HEK293 (cell line): ENCODE data around the gene ZNF189.

Experiments
- KLF16 ChIP-seq: fragments of 450-650 bp; formaldehyde crosslinking; IDR thresholded peaks from 2 replicates; pipeline ENCODE4 v1.5.1; 2017; ENCODE audit warnings: missing biosample characterization, missing genetic modification characterization
- TCF7L2 ChIP-seq: IDR thresholded peaks from 2 replicates; pipeline ENCODE4 v1.6.1; 2011; ENCODE audit warnings: low read depth, mild to moderate bottlenecking, inconsistent platforms, low read length, moderate library complexity, borderline replicate concordance
- YY1 ChIP-seq: fragments of 450-650 bp; formaldehyde crosslinking; IDR thresholded peaks from 2 replicates; pipeline ENCODE4 v1.5.1; 2018; ENCODE audit warnings: missing biosample characterization, missing genetic modification characterization
- ZNF133 ChIP-seq: fragments of 450-650 bp; formaldehyde crosslinking; IDR thresholded peaks from 2 replicates; pipeline ENCODE4 v1.5.1; 2016; ENCODE audit warnings: missing biosample characterization, missing genetic modification characterization
- ZNF501 ChIP-seq: fragments of 450-650 bp; formaldehyde crosslinking; IDR thresholded peaks from 2 replicates; pipeline ENCODE4 v1.5.1; 2016; ENCODE audit warnings: missing biosample characterization, missing genetic modification characterization
- ZNF777 ChIP-seq: fragments of 450-650 bp; formaldehyde crosslinking; IDR thresholded peaks from 2 replicates; pipeline ENCODE4 v1.5.1; 2017; ENCODE audit warnings: missing biosample characterization, missing genetic modification characterization, borderline replicate concordance
- ZSCAN23 ChIP-seq: fragments of 450-650 bp; formaldehyde crosslinking; IDR thresholded peaks from 2 replicates; pipeline ENCODE4 v1.5.1; 2016; ENCODE audit warnings: missing biosample characterization, missing genetic modification characterization

- TF ChIP-seq ZNF501 (no peak), ZNF777 (tag by site-specific recombination) (no peak), YY1 (tag by site-specific recombination) (no peak), TCF7L2 (no peak), KLF16 (tag by site-specific recombination) (no peak), ZNF133 (tag by site-specific recombination) (no peak), ZSCAN23 (tag by site-specific recombination) (no peak)
Measured at GRCh38 chr9:101427358-101427757, 28.7 kb downstream of the ZNF189 start.
